Cardiac muscle cell (in vitro differentiated cells and primary cell): ENCODE results near the gene HCFC2. TPM values are rescaled to one million over a fixed set of nuclear protein-coding genes. Genes with fewer than 3 reads are reported as not detected.
A peak's percentile ranks its signal among the peaks of the same experiment; 100 is the strongest.

Source experiments
- DNase-seq, 2 donors: peaks; one replicate each; pipeline versions ENCODE4 v3.0.0 to v3.0.0-alpha.2; 2010 to 2017; ENCODE audit warnings: low read depth in 1 of 2, low spot score in 1 of 2
- H3K27ac ChIP-seq: fragments of 200-600 bp; sonication (generic); 2 replicates; pipeline ENCODE4 v1.5.1; 2016
- H3K27me3 ChIP-seq: fragments of 200-600 bp; sonication (generic); 2 replicates; pipeline ENCODE4 v1.6.0; 2016; ENCODE audit warnings: control low read depth
- H3K36me3 ChIP-seq: fragments of 200-600 bp; sonication (generic); 2 replicates; pipeline ENCODE4 v1.5.1; 2016; ENCODE audit warnings: control low read depth
- H3K4me1 ChIP-seq: fragments of 200-600 bp; sonication (generic); 2 replicates; pipeline ENCODE4 v1.8.1; 2017; ENCODE audit warnings: low read depth, mild to moderate bottlenecking, mixed run types
- H3K4me3 ChIP-seq: fragments of 200-600 bp; sonication (generic); 2 replicates; pipeline ENCODE4 v1.5.1; 2016; ENCODE audit warnings: mild to moderate bottlenecking
- H3K9me3 ChIP-seq: fragments of 200-600 bp; sonication (generic); 2 replicates; pipeline ENCODE4 v1.5.1; 2017; ENCODE audit warnings: low read depth, mild to moderate bottlenecking, control low read depth
- CTCF ChIP-seq: IDR thresholded peaks from 2 replicates; pipeline ENCODE4 v1.5.1; 2012; ENCODE audit warnings: low read depth, mild to moderate bottlenecking, low read length
- polyA plus RNA-seq: library from polyadenylated mRNA; unstranded; fragments of >200 nt; fragmentation: Nextera tagmentation; extraction: Ambion mirVana; gene quantifications from 2 replicates; pipeline ENCODE4 v1.2.1, GENCODE V29; 2016
- total RNA-seq: library from RNA; depleted of rRNA; stranded (reverse); fragments of >200 nt; gene quantifications from 2 replicates; pipeline ENCODE4 v1.2.3, GENCODE V29; 2016

The HCFC2 gene
- total and polyA plus RNA-seq, 2 experiments from 2014 or later: 9.3 to 14.7 TPM

- H3K27me3 ChIP-seq: no peaks in the 10 kb centered on the region
- H3K4me3 ChIP-seq: peak within 1 kb of the TSS; percentile 65
- peaks cover 43% of the 10 kb centered on the region for H3K4me1 ChIP-seq
- H3K36me3 ChIP-seq: no peaks in the 10 kb centered on the region
- H3K27ac ChIP-seq: peak within 1 kb of the TSS; percentile 97
- no peak for TF ChIP-seq CTCF
- no peaks in the 10 kb centered on the region for H3K9me3 ChIP-seq
- peak; percentile 98 for DNase-seq
These were observed 73.8 kb downstream of the HCFC2 start, which contains the start of gene NFYB for GRCh38 chr12:104137902-104138796. NFYB (minus strand) TSS chr12:104138210; CDS start chr12:104135453, 2,757 bp downstream.

GRCh38 chr12:104138797-104139152 lies 74.4 kb downstream of the HCFC2 start:
- H3K4me3 ChIP-seq: peak overlapping the region; percentile 33
- H3K27me3 ChIP-seq: no peaks in the 10 kb centered on the region
- no peak for TF ChIP-seq CTCF
- H3K36me3 ChIP-seq: no peaks in the 10 kb centered on the region
- peaks cover 37% of the 10 kb centered on the region for H3K4me1 ChIP-seq
- DNase-seq: peak; percentile 26 to 40
- H3K9me3 ChIP-seq: no peaks in the 10 kb centered on the region
- H3K27ac ChIP-seq: peak overlapping the region; percentile 97

GRCh38 chr12:104142543-104142942 lies 78.2 kb downstream of the HCFC2 start:
- no peak for DNase-seq
- Histone ChIP-seq H3K27me3 (no peaks in the 10 kb centered on the region), H3K9me3 (no peaks in the 10 kb centered on the region)

GRCh38 chr12:104143002-104143401 lies 78.7 kb downstream of the HCFC2 start:
- Histone ChIP-seq H3K36me3 (no peaks in the 10 kb centered on the region), H3K27ac (no peak overlapping the region), H3K4me3 (no peak overlapping the region), H3K4me1 (peaks cover 9% of the 10 kb centered on the region), H3K9me3 (no peaks in the 10 kb centered on the region), H3K27me3 (no peaks in the 10 kb centered on the region)
- DNase-seq: no peak
- TF ChIP-seq CTCF: no peak

More at GRCh38 chr12:104142543-104142942, 78.2 kb downstream of the HCFC2 start:
- Histone ChIP-seq H3K4me3 (no peak overlapping the region), H3K4me1 (peaks cover 9% of the 10 kb centered on the region), H3K36me3 (no peaks in the 10 kb centered on the region), H3K27ac (no peak overlapping the region)
- TF ChIP-seq CTCF: no peak

- DNase-seq: no peak
- no peak overlapping the region for H3K4me3 ChIP-seq
- H3K4me1 ChIP-seq: peaks cover 4% of the 10 kb centered on the region
- H3K27me3 ChIP-seq: no peaks in the 10 kb centered on the region
- no peaks in the 10 kb centered on the region for H3K9me3 ChIP-seq
- no peak overlapping the region for H3K27ac ChIP-seq
- H3K36me3 ChIP-seq: no peaks in the 10 kb centered on the region
- no peak for TF ChIP-seq CTCF
These were observed 79.6 kb downstream of the HCFC2 start for GRCh38 chr12:104143918-104144317.
